Measurements from ENCODE around the gene SCNN1A.
A peak's percentile ranks its signal among the peaks of the same experiment; 100 is the strongest.

SCNN1A gene

GRCh38 chr12:6334359-6334758, 41.0 kb downstream of the SCNN1A start:
- DNase-seq (ENCODE audit: low read depth): no peak

- peak; percentile 79 for DNase-seq (ENCODE audit: low read depth)
These were observed 41.8 kb downstream of the SCNN1A start for GRCh38 chr12:6333566-6333965.

GRCh38 chr12:6333029-6333428, 42.3 kb downstream of the SCNN1A start:
- no peak for DNase-seq (ENCODE audit: low read depth)

- DNase-seq (ENCODE audit: low read depth): peak; percentile 65
These were observed 42.9 kb downstream of the SCNN1A start for GRCh38 chr12:6332459-6332858.

- no peak for DNase-seq (ENCODE audit: low read depth)
These were observed 44.2 kb downstream of the SCNN1A start for GRCh38 chr12:6330999-6331714.

- DNase-seq (ENCODE audit: low read depth): no peak
These were observed 45.2 kb downstream of the SCNN1A start for GRCh38 chr12:6330192-6330591.

- DNase-seq (ENCODE audit: low read depth): no peak
These were observed 45.7 kb downstream of the SCNN1A start for GRCh38 chr12:6329703-6330064.

GRCh38 chr12:6328945-6329702, 46.2 kb downstream of the SCNN1A start:
- no peak for DNase-seq (ENCODE audit: low read depth)

- no peak for DNase-seq (ENCODE audit: low read depth)
These were observed 47.2 kb downstream of the SCNN1A start for GRCh38 chr12:6328045-6328779.

- no peak for DNase-seq (ENCODE audit: low read depth)
These were observed 47.9 kb downstream of the SCNN1A start for GRCh38 chr12:6327229-6328041.

- peak; percentile 65 for DNase-seq (ENCODE audit: low read depth)
These were observed 48.8 kb downstream of the SCNN1A start for GRCh38 chr12:6326316-6327228.

GRCh38 chr12:6324936-6325750, 50.2 kb downstream of the SCNN1A start:
- no peak for DNase-seq (ENCODE audit: low read depth)

- no peak for DNase-seq (ENCODE audit: low read depth)
These were observed 51.2 kb downstream of the SCNN1A start for GRCh38 chr12:6323995-6324711.

GRCh38 chr12:6323340-6323994, 51.9 kb downstream of the SCNN1A start:
- peak; percentile 93 for DNase-seq (ENCODE audit: low read depth)

GRCh38 chr12:6322969-6323339, 52.4 kb downstream of the SCNN1A start:
- no peak for DNase-seq (ENCODE audit: low read depth)

GRCh38 chr12:6322352-6322751, 53.0 kb downstream of the SCNN1A start:
- DNase-seq (ENCODE audit: low read depth): no peak

GRCh38 chr12:6321905-6322304, 53.5 kb downstream of the SCNN1A start:
- no peak for DNase-seq (ENCODE audit: low read depth)

GRCh38 chr12:6319446-6319845, 55.9 kb downstream of the SCNN1A start:
- DNase-seq (ENCODE audit: low read depth): no peak

GRCh38 chr12:6318440-6318879, 56.9 kb downstream of the SCNN1A start:
- no peak for DNase-seq (ENCODE audit: low read depth)

All from amniotic epithelial cell (primary cell).